ENCODE measurements around the gene UBR4.

- no peak for TF ChIP-seq CTCF (IDR thresholded peaks at IDR 0.05)
- no peak for TF ChIP-seq POLR2AphosphoS5 (IDR thresholded peaks at IDR 0.05)
- no peak for TF ChIP-seq EP300 (IDR thresholded peaks at IDR 0.05)
Measured at GRCh38 chr1:19197845-19198244, 12.2 kb downstream of the UBR4 start.

All from sigmoid colon (tissue), 4 donors.